Caco-2 (cell line): ENCODE results near the gene SRPK3. TPM values are rescaled to one million over a fixed set of nuclear protein-coding genes. Genes with fewer than 3 reads are reported as not detected.

Experiments used
- BruUV-seq: library from RNA; stranded (reverse); fragments of 400-500 nt; replicated peaks from 2 replicates; lab custom pipeline; 2021; lab: Mats Ljungman, UMichigan
- CTCF ChIA-PET: fragments of 300-600 bp; sonication (Branson Sonifier 250); formaldehyde crosslinking; loops from one replicate; lab custom pipeline; 2022; ENCODE audit warnings: antibody characterized with exemption; lab: Charles Lee
- POLR2A ChIA-PET: fragments of 300-600 bp; sonication (Branson Sonifier 250); formaldehyde crosslinking; loops from one replicate; lab custom pipeline; 2022; ENCODE audit warnings: antibody characterized with exemption; lab: Charles Lee
- DNase-seq, 2 experiments: peaks; one replicate each; pipeline versions ENCODE4 v3.0.0 to v3.0.0-alpha.2; 2020 to 2022
- H3K27me3 ChIP-seq: replicated peaks from 2 replicates; pipeline ENCODE4 v1.6.0; 2011; ENCODE audit warnings: low read length; ENCODE audit not compliant: control insufficient read depth, insufficient read depth
- H3K36me3 ChIP-seq: 2 replicates; pipeline ENCODE4 v1.5.1; 2011; ENCODE audit warnings: low read length; ENCODE audit not compliant: control insufficient read depth, insufficient read depth
- H3K4me1 ChIP-seq: fragments of 250-450 bp; sonication (Bioruptor Pico); 2 replicates; pipeline ENCODE4 v1.5.1; 2020; ENCODE audit warnings: mild to moderate bottlenecking
- H3K4me3 ChIP-seq: 2 replicates; pipeline ENCODE4 v1.5.1; 2011; ENCODE audit warnings: low read depth, mild to moderate bottlenecking, control low read depth, low read length
- H3K9me3 ChIP-seq: fragments of 250-450 bp; sonication (Bioruptor Pico); 2 replicates; pipeline ENCODE4 v1.5.1; 2020; ENCODE audit warnings: mild to moderate bottlenecking, moderate library complexity
- H3K27ac Mint-ChIP-seq: one replicate; pipeline ENCODE4 v1.8.0; 2022; ENCODE audit warnings: mixed read lengths; ENCODE audit not compliant: unreplicated experiment
- H3K27me3 Mint-ChIP-seq: one replicate; pipeline ENCODE4 v1.8.0; 2022; ENCODE audit warnings: mixed read lengths; ENCODE audit not compliant: insufficient read depth, unreplicated experiment
- H3K36me3 Mint-ChIP-seq: one replicate; pipeline ENCODE4 v1.8.0; 2022; ENCODE audit warnings: mild to moderate bottlenecking, mixed read lengths; ENCODE audit not compliant: insufficient read depth, unreplicated experiment
- H3K4me1 Mint-ChIP-seq: one replicate; pipeline ENCODE4 v1.8.0; 2022; ENCODE audit warnings: low read depth, mixed read lengths; ENCODE audit not compliant: unreplicated experiment
- H3K4me3 Mint-ChIP-seq: one replicate; pipeline ENCODE4 v1.8.0; 2022; ENCODE audit warnings: mild to moderate bottlenecking, moderate library complexity, mixed read lengths; ENCODE audit not compliant: unreplicated experiment
- H3K9me3 Mint-ChIP-seq: one replicate; pipeline ENCODE4 v1.8.0; 2022; ENCODE audit warnings: mixed read lengths; ENCODE audit not compliant: unreplicated experiment
- intact Hi-C: fragments of 100-400 bp; cut with micrococcal nuclease; formaldehyde crosslinking; loops from one replicate; pipeline ENCODE4 v1.10.0; 2022; ENCODE audit not compliant: unreplicated experiment
- total RNA-seq: library from RNA; stranded (reverse); gene quantifications from 2 replicates; pipeline ENCODE4 v1.2.3, GENCODE V29; 2022
- TF ChIP-seq, protein P1 (sequence below), 2 experiments: fragments of 200-600 bp in 1 of 2; IDR thresholded peaks; 1 replicate in 1 of 2; 2 replicates in 1 of 2; pipeline versions ENCODE4 v1.5.1 to v1.8.0; 2011 to 2022; ENCODE audit warnings: antibody characterized with exemption in 1 of 2, control low read depth in 1 of 2, inconsistent platforms in 1 of 2, low read depth in 1 of 2, low read length in 1 of 2, mild to moderate bottlenecking in 1 of 2, moderate library complexity in 1 of 2; ENCODE audit not compliant: insufficient read depth in 1 of 2, severe bottlenecking in 1 of 2, unreplicated experiment in 1 of 2

SRPK3 gene
- total RNA-seq, 1 experiment from 2014 or later, result not detected

DNA sequence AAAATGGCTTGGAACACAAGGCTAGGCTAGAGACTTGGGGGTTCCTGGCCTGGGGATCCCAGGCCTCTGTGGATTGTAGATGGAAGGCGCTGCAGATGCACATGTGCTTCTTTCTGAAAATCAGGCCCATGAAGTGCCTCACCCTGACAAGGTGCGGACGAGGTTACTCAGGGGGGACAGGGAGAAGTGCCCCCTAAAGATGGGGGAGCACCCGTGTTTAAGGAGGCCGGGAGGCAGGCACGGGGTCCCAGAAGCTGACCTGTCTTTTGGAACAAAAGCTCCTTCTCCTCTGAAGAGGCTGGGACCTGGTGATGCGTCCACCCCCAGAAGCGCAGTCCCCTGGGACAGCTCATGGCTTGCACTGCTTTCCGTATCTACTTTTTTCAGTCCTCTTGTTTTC, 47.1 kb downstream of the SRPK3 start:
- H3K4me1 Mint-ChIP-seq, result no peaks in the 10 kb centered on the region
- no peaks in the 10 kb centered on the region for H3K36me3 Mint-ChIP-seq
- DNase-seq, result no peak
- no peaks in the 10 kb centered on the region for H3K9me3 Mint-ChIP-seq
- no TSS peak for BruUV-seq
- no peak overlapping the region for H3K4me3 Mint-ChIP-seq
- no peaks in the 10 kb centered on the region for H3K27me3 Mint-ChIP-seq
- Histone ChIP-seq H3K4me3 (no peak overlapping the region), H3K36me3 (no peaks in the 10 kb centered on the region), H3K9me3 (no peaks in the 10 kb centered on the region), H3K4me1 (no peaks in the 10 kb centered on the region), H3K27me3 (no peaks in the 10 kb centered on the region; the same call in 1 of the 2 replicates)
- no peak overlapping the region for H3K27ac Mint-ChIP-seq
- ChIA-PET POLR2A (no interaction called here), CTCF (no interaction called here)
- intact Hi-C loops, result no loop called here
- TF ChIP-seq, protein P1, sequence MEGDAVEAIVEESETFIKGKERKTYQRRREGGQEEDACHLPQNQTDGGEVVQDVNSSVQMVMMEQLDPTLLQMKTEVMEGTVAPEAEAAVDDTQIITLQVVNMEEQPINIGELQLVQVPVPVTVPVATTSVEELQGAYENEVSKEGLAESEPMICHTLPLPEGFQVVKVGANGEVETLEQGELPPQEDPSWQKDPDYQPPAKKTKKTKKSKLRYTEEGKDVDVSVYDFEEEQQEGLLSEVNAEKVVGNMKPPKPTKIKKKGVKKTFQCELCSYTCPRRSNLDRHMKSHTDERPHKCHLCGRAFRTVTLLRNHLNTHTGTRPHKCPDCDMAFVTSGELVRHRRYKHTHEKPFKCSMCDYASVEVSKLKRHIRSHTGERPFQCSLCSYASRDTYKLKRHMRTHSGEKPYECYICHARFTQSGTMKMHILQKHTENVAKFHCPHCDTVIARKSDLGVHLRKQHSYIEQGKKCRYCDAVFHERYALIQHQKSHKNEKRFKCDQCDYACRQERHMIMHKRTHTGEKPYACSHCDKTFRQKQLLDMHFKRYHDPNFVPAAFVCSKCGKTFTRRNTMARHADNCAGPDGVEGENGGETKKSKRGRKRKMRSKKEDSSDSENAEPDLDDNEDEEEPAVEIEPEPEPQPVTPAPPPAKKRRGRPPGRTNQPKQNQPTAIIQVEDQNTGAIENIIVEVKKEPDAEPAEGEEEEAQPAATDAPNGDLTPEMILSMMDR (IDR thresholded peaks at IDR 0.05; ENCODE audit: insufficient read depth in 1 of 2, low read depth in 1 of 2, low read length in 1 of 2, severe bottlenecking in 1 of 2, unreplicated experiment in 1 of 2), result no peak

DNA sequence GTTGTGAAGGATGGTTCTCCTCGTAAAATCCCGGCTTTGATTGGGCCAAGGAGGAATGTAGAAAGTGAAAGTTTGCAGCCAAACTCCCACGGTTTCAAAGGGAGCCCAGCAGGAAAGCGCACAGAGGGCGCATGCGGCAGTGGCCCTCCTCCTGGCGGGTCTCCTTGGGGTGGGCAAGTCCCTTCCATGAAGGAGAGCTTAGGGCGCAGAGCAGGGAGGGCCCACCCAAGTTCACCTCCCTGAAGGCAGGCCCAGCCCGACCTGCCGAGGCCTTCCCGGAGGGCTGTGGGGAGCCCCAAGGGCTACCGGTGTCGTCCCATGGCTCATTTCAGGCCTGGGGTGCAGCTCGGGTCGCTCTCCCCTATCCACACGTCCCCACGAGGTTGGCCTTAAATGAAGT, 47.5 kb downstream of the SRPK3 start:
- ChIA-PET POLR2A (no interaction called here), CTCF (no interaction called here)
- Mint-ChIP-seq H3K36me3 (no peaks in the 10 kb centered on the region), H3K9me3 (no peaks in the 10 kb centered on the region), H3K4me3 (no peak overlapping the region), H3K27me3 (no peaks in the 10 kb centered on the region), H3K27ac (no peak overlapping the region), H3K4me1 (no peaks in the 10 kb centered on the region)
- no peak overlapping the region for H3K4me3 ChIP-seq
- TF ChIP-seq, protein P1 (IDR thresholded peaks at IDR 0.05; ENCODE audit: insufficient read depth in 1 of 2, low read depth in 1 of 2, low read length in 1 of 2, severe bottlenecking in 1 of 2, unreplicated experiment in 1 of 2), result no peak
- intact Hi-C loops, result no loop called here
- H3K4me1 ChIP-seq, result no peaks in the 10 kb centered on the region
- H3K36me3 ChIP-seq, result no peaks in the 10 kb centered on the region
- BruUV-seq, result no TSS peak
- H3K27me3 ChIP-seq, result no peaks in the 10 kb centered on the region; the same call in 1 of the 2 replicates
- no peaks in the 10 kb centered on the region for H3K9me3 ChIP-seq
- no peak for DNase-seq

DNA sequence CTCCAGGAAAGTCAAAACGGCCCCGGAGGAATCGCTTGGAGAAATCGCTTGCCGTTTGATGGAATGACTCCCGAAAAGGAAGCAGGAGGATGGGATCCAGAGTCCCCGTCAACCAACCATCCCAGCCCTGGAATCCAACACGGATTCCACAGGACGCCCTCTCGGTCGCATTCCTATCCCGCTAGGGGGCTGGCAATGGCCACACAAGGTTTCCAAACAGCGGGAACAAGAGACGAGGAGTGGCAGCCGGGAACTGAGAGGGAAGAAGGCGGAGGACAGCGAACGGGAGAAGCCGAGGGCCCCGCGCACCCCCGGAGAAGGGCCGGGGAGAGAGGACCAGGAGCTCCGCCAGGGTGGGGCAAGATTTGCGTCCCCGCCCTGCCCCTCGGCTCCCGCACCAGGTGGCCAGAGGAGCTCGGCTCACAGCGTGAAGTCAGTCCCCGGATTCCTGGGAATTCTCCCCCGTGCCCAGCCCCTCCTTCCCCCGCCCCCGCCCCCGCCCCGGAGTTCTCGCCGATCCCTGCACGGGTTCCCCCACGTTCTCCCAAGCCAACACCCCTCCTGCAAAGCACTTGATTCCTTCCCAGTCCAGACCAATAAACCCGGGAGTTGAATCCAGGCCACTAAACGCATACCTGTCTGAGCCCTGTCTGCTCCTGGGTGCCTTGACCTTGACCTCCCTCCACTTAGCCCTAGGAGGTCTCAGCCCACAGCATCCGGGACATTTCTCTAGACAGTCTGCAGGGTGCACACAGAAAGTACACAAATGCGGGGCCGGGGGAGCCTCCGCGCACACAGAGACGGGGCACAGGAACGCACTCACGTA, 48.1 kb downstream of the SRPK3 start:
- no peak overlapping the region for H3K27ac Mint-ChIP-seq
- no TSS peak for BruUV-seq
- no peaks in the 10 kb centered on the region for H3K9me3 Mint-ChIP-seq

More for the DNA sequence above, 48.1 kb downstream of the SRPK3 start:
- H3K9me3 ChIP-seq, result no peaks in the 10 kb centered on the region
- POLR2A ChIA-PET, result no interaction called here
- H3K4me3 ChIP-seq, result no peak overlapping the region
- intact Hi-C loops, result no loop called here
- no peaks in the 10 kb centered on the region for H3K4me1 ChIP-seq
- TF ChIP-seq, protein P1 (IDR thresholded peaks at IDR 0.05; ENCODE audit: insufficient read depth in 1 of 2, low read depth in 1 of 2, low read length in 1 of 2, severe bottlenecking in 1 of 2, unreplicated experiment in 1 of 2), result no peak
- no peaks in the 10 kb centered on the region for H3K36me3 ChIP-seq
- peak overlapping the region; percentile 46 for H3K4me3 Mint-ChIP-seq
- no peaks in the 10 kb centered on the region; the same call in 1 of the 2 replicates for H3K27me3 ChIP-seq
- H3K4me1 Mint-ChIP-seq, result no peaks in the 10 kb centered on the region
- no peak for DNase-seq
- CTCF ChIA-PET, result no interaction called here
- H3K36me3 Mint-ChIP-seq, result no peaks in the 10 kb centered on the region
- no peaks in the 10 kb centered on the region for H3K27me3 Mint-ChIP-seq
